GM12891 (cell line): ENCODE data around the gene DHRS1.
A peak's percentile ranks its signal among the peaks of the same experiment; 100 is the strongest.
"Not testable (repeated sequence)": the region's sequence is repeated elsewhere in the genome, so short reads cannot be mapped to it uniquely, and the experiment has no call there.

ENCODE experiments used
- DNase-seq: peaks from one replicate; pipeline ENCODE4 v3.0.0; 2011; ENCODE audit warnings: low spot score; ENCODE audit not compliant: insufficient read length
- FAIRE-seq: peaks from 2 replicates; lab custom pipeline; 2011; peaks lifted over from hg19 to GRCh38; lab: Jason Lieb, UNC
- PAX5 ChIP-seq: IDR thresholded peaks from 2 replicates; pipeline ENCODE4 v1.6.1; 2011; ENCODE audit warnings: low read length, moderate library complexity, mild to moderate bottlenecking; ENCODE audit not compliant: insufficient read depth, severe bottlenecking
- POLR2A ChIP-seq: IDR thresholded peaks from 2 replicates; pipeline ENCODE4 v1.6.1; 2011; ENCODE audit warnings: low read depth, low read length, control low read depth
- POLR2AphosphoS5 ChIP-seq: IDR thresholded peaks from 2 replicates; pipeline ENCODE4 v1.6.1; 2011; ENCODE audit warnings: low read depth, low read length, control low read depth
- POU2F2 ChIP-seq: IDR thresholded peaks from 2 replicates; pipeline ENCODE4 v1.6.1; 2011; ENCODE audit warnings: low read depth, mild to moderate bottlenecking, control low read depth, low read length, moderate library complexity
- SPI1 ChIP-seq: IDR thresholded peaks from 2 replicates; pipeline ENCODE4 v1.6.1; 2011; ENCODE audit warnings: low read depth, low read length, control low read depth
- TAF1 ChIP-seq: IDR thresholded peaks from 2 replicates; pipeline ENCODE4 v1.6.1; 2011; ENCODE audit warnings: low read depth, low read length, control low read depth

The DHRS1 gene

DNA sequence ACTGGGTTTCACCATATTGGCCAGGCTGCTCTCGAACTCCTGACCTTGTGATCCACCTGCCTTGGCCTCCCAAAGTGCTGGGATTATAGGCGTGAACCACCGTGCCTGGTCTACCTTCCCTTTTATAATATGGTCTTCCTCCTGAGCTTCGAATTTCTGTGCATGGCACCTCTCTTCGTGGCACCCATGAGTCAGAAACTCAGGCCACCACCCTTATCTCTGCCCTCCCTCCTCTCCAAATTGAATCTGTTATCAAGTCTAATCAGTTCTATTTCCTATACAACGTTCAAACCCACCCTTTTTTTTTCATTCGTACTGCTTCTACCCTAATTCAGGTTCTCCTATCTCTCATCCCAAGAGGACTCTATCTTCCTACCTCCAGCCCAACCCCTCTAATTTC lies 52.2 kb downstream of the DHRS1 start:
- DNase-seq (no peak), FAIRE-seq (no peak)
- no peak for TF ChIP-seq PAX5
- TF ChIP-seq POU2F2 = no peak
- no peak for TF ChIP-seq POLR2A
- no peak for TF ChIP-seq SPI1
- TF ChIP-seq POLR2AphosphoS5 = no peak
- TF ChIP-seq TAF1 = no peak

GRCh38 chr14:24246765-24247212 lies 52.8 kb downstream of the DHRS1 start:
- no peak for TF ChIP-seq SPI1
- no peak for TF ChIP-seq POLR2A
- TF ChIP-seq TAF1 = no peak
- no peak for TF ChIP-seq POU2F2
- no peak for TF ChIP-seq POLR2AphosphoS5
- no peak for TF ChIP-seq PAX5
- FAIRE-seq = peak; percentile 38
- DNase-seq = peak; percentile 52

- DNase-seq, FAIRE-seq: not testable (repeated sequence)
Measured at GRCh38 chr14:24245350-24245749, 54.2 kb downstream of the DHRS1 start.

GRCh38 chr14:24243336-24243836 lies 56.2 kb downstream of the DHRS1 start:
- TF ChIP-seq PAX5 (no peak), POLR2AphosphoS5 (no peak), TAF1 (no peak), POU2F2 (no peak), SPI1 (no peak), POLR2A (no peak)
- FAIRE-seq = no peak
- no peak for DNase-seq

DNA sequence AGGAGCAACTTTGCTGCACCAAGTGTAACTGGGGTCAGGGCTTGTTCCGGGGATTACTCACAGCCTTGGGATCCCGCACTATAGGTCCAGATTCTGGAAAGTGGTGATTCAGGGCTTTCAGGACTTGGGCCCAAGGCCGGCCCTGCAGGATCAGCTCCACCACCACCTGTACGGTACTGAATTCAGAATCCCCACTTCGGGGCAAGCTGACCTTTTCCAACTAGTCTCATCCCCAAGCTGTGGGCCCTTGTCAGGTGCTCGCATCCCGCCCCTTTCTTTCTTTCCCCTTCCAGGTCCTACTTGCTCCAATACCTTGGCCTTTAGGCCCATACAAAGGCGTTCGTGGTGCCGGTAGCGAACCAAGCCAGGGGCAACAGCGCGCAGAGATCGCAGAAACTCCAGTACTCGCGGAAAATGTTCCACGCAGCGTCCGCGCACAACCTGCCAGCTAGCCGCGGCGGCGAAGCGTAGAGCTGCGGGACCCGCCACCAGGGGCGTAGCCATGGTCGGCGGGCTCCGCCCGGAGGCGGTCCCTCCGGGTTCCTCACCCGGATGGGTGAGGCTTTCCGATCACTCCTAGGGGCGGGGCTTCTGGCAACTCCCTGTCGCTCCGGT lies 57.6 kb downstream of the DHRS1 start:
- FAIRE-seq (no peak), DNase-seq (peak; percentile 95)
- TF ChIP-seq TAF1 (no peak), PAX5 (peak; percentile 45), POLR2AphosphoS5 (no peak), POLR2A (no peak), SPI1 (no peak), POU2F2 (no peak)
